GM21447 (cell line): ENCODE measurements around the gene USP4.
A peak's percentile ranks its signal among the peaks of the same experiment; 100 is the strongest.
"Not testable (repeated sequence)": the region's sequence is repeated elsewhere in the genome, so short reads cannot be mapped to it uniquely, and the experiment has no call there.

ENCODE experiments used
- ATAC-seq: cut with Tn5 transposase; IDR thresholded peaks from one replicate; pipeline ENCODE4 v1.9.1; 2021; ENCODE audit not compliant: unreplicated experiment

USP4 gene

GRCh38 chr3:49351521-49352011 is 11.7 kb upstream of the USP4 start:
- ATAC-seq = no peak

GRCh38 chr3:49349348-49350114 is 9.7 kb upstream of the USP4 start:
- no peak for ATAC-seq

GRCh38 chr3:49348361-49348760 is 8.5 kb upstream of the USP4 start:
- not testable (repeated sequence) for ATAC-seq

- no peak for ATAC-seq
These were observed 7.0 kb upstream of the USP4 start for GRCh38 chr3:49346797-49347251.

GRCh38 chr3:49343163-49343562 is 3.3 kb upstream of the USP4 start:
- no peak for ATAC-seq

- ATAC-seq = no peak
These were observed 2.1 kb upstream of the USP4 start for GRCh38 chr3:49341996-49342395.

- ATAC-seq = peak; percentile 4
These were observed 292 bp downstream of the USP4 start for GRCh38 chr3:49339581-49339940.

GRCh38 chr3:49333916-49334633 is 5.8 kb downstream of the USP4 start:
- ATAC-seq = no peak

- ATAC-seq = no peak
These were observed 6.8 kb downstream of the USP4 start for GRCh38 chr3:49333091-49333490.

- ATAC-seq = no peak
These were observed 10.7 kb downstream of the USP4 start for GRCh38 chr3:49329186-49329585.

GRCh38 chr3:49328350-49328749 is 11.5 kb downstream of the USP4 start:
- ATAC-seq = not testable (repeated sequence)

- ATAC-seq = no peak
These were observed 12.4 kb downstream of the USP4 start for GRCh38 chr3:49327485-49327884.

- ATAC-seq = no peak
These were observed 15.1 kb downstream of the USP4 start for GRCh38 chr3:49324768-49325167.

GRCh38 chr3:49316696-49317457 is 23.0 kb downstream of the USP4 start:
- no peak for ATAC-seq

- ATAC-seq = no peak
These were observed 25.8 kb downstream of the USP4 start for GRCh38 chr3:49313896-49314688.

- no peak for ATAC-seq
These were observed 28.6 kb downstream of the USP4 start for GRCh38 chr3:49311283-49311682.

GRCh38 chr3:49310677-49311076 is 29.2 kb downstream of the USP4 start:
- no peak for ATAC-seq

- ATAC-seq = no peak
These were observed 34.2 kb downstream of the USP4 start for GRCh38 chr3:49305608-49306007.

- no peak for ATAC-seq
These were observed 37.2 kb downstream of the USP4 start for GRCh38 chr3:49302613-49303012.

GRCh38 chr3:49300595-49300994 is 39.3 kb downstream of the USP4 start:
- ATAC-seq = no peak

- ATAC-seq = no peak
These were observed 41.3 kb downstream of the USP4 start for GRCh38 chr3:49298511-49298910.
